Measurements from ENCODE around the gene ZCCHC24. TPM values are rescaled to one million over a fixed set of nuclear protein-coding genes. Genes with fewer than 3 reads are reported as not detected.

ZCCHC24 gene
- total RNA-seq, 1 experiment from 2014 or later: 3.8 TPM

DNA sequence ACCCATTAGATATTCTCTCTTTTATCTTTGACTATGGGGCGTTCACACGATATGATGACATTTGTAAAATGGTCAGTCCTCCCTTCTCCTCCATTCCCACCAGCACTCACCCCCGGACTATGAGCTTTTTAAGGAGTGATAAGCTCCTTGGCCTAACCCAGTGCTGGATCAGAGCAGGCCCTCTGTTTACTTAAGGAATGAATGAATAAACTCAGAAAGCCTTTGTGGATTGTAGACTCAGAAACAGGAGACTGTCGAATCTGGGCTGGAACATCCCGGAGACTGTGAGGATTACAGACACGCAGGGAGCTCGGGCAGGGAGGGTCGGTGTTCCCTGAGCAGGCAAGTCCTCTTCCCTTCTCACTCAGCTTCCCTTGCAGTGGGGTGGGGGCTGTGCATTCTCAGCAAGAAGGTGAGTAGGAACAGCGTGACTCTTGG is 6.8 kb upstream of the ZCCHC24 start:
- H3T11ph ChIP-seq (ENCODE audit: low read length): no peak overlapping the region
- H2BK15ac ChIP-seq (ENCODE audit: low read depth, low read length): no peak overlapping the region
- H2AFZ ChIP-seq (ENCODE audit: low read length): no peak overlapping the region
- H4K91ac ChIP-seq (ENCODE audit: insufficient read length, low read depth, low read length): no peak overlapping the region
- no CpG with 5 or more reads among the region's 9 CpGs for WGBS (ENCODE audit: extremely low coverage, insufficient read length, low lambda C conversion rate)
- no peak for DNase-seq
- H2BK120ac ChIP-seq (ENCODE audit: low read depth, low read length, poor library complexity, severe bottlenecking): no peak overlapping the region
- no peaks in the 10 kb centered on the region for H3K79me2 ChIP-seq (ENCODE audit: insufficient read depth, low read length)
- no peak overlapping the region for H3K56ac ChIP-seq (ENCODE audit: insufficient read length, low read depth, low read length)
- H3K4ac ChIP-seq (ENCODE audit: low read depth, low read length): no peak overlapping the region
- no peaks in the 10 kb centered on the region for H3K9me3 ChIP-seq (ENCODE audit: control insufficient read depth, low read depth, low read length)
- no peak overlapping the region for H3K4me2 ChIP-seq (ENCODE audit: insufficient read depth, insufficient read length, low read length)
- H3K9me3 Mint-ChIP-seq: no peaks in the 10 kb centered on the region
- no peak overlapping the region for H4K8ac ChIP-seq (replicated peaks; ENCODE audit: insufficient read length, low read depth, low read length)
- peaks cover 62% of the 10 kb centered on the region for H3K27me3 Mint-ChIP-seq (ENCODE audit: low read depth)
- H3K14ac ChIP-seq (ENCODE audit: insufficient read depth, low read length): no peak overlapping the region
- no peaks in the 10 kb centered on the region for H4K20me1 ChIP-seq (ENCODE audit: control insufficient read depth, insufficient read depth, insufficient read length)
- H4K5ac ChIP-seq (ENCODE audit: insufficient read length, low read depth, low read length): no peak overlapping the region
- H3K4me1 ChIP-seq (ENCODE audit: insufficient read depth, low read length): peaks cover 7% of the 10 kb centered on the region; the same call in 1 of the 2 replicates
- no peaks in the 10 kb centered on the region for H3K36me3 Mint-ChIP-seq (ENCODE audit: insufficient read depth in 1 of 3, low read depth in 3 of 3)
- no peaks in the 10 kb centered on the region for H3K23me2 ChIP-seq (ENCODE audit: insufficient read length, low read depth, low read length, poor library complexity, severe bottlenecking)
- H3K4me3 Mint-ChIP-seq: no peak overlapping the region
- H3K79me1 ChIP-seq (ENCODE audit: insufficient read depth, low read depth, low read length, poor library complexity, severe bottlenecking): no peaks in the 10 kb centered on the region
- H3K4me1 Mint-ChIP-seq: peaks cover 17 to 20% of the 10 kb centered on the region in 2 experiments
- no peak overlapping the region for H3K18ac ChIP-seq (ENCODE audit: insufficient read length, low read depth, low read length)
- TF ChIP-seq, protein P1, sequence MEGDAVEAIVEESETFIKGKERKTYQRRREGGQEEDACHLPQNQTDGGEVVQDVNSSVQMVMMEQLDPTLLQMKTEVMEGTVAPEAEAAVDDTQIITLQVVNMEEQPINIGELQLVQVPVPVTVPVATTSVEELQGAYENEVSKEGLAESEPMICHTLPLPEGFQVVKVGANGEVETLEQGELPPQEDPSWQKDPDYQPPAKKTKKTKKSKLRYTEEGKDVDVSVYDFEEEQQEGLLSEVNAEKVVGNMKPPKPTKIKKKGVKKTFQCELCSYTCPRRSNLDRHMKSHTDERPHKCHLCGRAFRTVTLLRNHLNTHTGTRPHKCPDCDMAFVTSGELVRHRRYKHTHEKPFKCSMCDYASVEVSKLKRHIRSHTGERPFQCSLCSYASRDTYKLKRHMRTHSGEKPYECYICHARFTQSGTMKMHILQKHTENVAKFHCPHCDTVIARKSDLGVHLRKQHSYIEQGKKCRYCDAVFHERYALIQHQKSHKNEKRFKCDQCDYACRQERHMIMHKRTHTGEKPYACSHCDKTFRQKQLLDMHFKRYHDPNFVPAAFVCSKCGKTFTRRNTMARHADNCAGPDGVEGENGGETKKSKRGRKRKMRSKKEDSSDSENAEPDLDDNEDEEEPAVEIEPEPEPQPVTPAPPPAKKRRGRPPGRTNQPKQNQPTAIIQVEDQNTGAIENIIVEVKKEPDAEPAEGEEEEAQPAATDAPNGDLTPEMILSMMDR (conservative IDR thresholded peaks at IDR 0.05): no peak
- no peak overlapping the region for H3K27ac ChIP-seq (ENCODE audit: insufficient read length, low read depth, low read length)
- H3K23ac ChIP-seq (ENCODE audit: insufficient read length, low read depth, low read length): no peak overlapping the region
- H3K9ac ChIP-seq (ENCODE audit: extremely low read depth, insufficient read length, low read length): no peak overlapping the region
- H3K27ac Mint-ChIP-seq: no peak overlapping the region
- H2BK20ac ChIP-seq (ENCODE audit: low read depth, low read length, poor library complexity, severe bottlenecking): no peak overlapping the region
- H2BK5ac ChIP-seq (ENCODE audit: insufficient read length, low read length): no peak overlapping the region
- H3K27me3 ChIP-seq (ENCODE audit: insufficient read depth, low read length): peaks cover 3% of the 10 kb centered on the region; the same call in 1 of the 2 replicates
- H2BK12ac ChIP-seq (ENCODE audit: insufficient read length, low read depth, low read length): no peak overlapping the region
- no peak overlapping the region for H2AK5ac ChIP-seq (ENCODE audit: insufficient read length, low read length)
